Measurements from ENCODE around the gene RUNDC1. TPM values are rescaled to one million over a fixed set of nuclear protein-coding genes. Genes with fewer than 3 reads are reported as not detected.

Gene RUNDC1
- total RNA-seq, 4 donors from 2014 or later = 18.1 to 43.8 (median 27.8) TPM

DNA sequence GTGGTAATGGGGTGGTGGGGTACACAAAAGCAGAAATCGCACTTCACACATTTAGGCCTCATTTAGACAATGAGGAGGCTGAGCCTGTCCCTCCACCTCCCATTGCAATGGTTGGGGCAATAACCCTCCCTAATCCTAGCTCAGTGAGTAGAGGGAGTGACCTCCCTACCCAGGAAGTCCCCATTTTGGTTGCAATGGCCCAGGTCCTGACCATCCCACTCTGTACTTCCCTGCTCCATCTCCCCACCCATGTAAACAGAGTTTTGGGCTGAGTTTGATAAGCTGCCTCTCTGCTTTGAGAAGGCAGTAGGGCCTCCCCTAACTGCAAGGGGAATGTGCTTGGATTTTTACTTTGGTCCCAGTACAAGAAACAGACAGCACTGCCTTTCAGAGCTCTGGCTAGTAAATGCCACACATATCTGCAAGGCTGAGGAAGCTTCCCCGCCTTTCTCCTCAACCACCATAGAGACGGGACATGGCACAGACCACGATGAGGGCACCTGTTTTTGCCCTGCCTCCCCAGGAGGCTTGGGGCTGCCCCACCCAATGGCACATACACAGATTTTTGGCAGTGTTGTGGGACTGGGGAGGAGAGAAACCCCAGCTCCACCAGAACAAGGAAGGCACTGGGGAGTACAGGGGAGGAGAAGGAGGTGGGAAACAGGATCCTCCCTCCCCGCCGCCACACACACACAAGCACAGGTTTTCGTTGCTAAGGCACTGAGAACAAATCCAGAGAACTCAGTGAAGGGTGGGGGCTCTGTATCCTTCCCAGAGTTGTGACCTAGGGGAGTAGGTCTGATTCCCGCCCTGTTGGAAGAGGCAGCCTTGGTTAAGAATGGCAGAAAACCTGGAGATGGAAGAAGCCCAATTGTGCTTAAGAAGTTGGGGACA, 34.5 kb downstream of the RUNDC1 start:
- intact Hi-C loops (cut with DNase I; ENCODE audit: low total_unique reads) (loop anchor here (10.0 kb wide), 1 partner anchor 300 kb away; no protein-coding TSS in a partner anchor), in situ Hi-C loops (cut with MboI; ENCODE audit: low pct_ligation_motif_present in 1 of 4, low pct_unique_long_range_greater_than_20kb in 1 of 4, low sequenced_read_pairs in 3 of 4) (loop anchor here in 1 of 4 donors (25.0 kb wide), 1 partner anchor 322 kb away; no protein-coding TSS in a partner anchor)
- Histone ChIP-seq H3K4me3 (no peak overlapping the region), H3K27me3 (no peaks in the 10 kb centered on the region), H3K9me3 (no peaks in the 10 kb centered on the region), H3K36me3 (no peaks in the 10 kb centered on the region), H3K27ac (peak overlapping the region; percentile 13 to 60 (median 34)), H3K4me1 (peaks cover 6 to 48% (median 29%) of the 10 kb centered on the region in 4 donors)
- TF ChIP-seq, protein P1, sequence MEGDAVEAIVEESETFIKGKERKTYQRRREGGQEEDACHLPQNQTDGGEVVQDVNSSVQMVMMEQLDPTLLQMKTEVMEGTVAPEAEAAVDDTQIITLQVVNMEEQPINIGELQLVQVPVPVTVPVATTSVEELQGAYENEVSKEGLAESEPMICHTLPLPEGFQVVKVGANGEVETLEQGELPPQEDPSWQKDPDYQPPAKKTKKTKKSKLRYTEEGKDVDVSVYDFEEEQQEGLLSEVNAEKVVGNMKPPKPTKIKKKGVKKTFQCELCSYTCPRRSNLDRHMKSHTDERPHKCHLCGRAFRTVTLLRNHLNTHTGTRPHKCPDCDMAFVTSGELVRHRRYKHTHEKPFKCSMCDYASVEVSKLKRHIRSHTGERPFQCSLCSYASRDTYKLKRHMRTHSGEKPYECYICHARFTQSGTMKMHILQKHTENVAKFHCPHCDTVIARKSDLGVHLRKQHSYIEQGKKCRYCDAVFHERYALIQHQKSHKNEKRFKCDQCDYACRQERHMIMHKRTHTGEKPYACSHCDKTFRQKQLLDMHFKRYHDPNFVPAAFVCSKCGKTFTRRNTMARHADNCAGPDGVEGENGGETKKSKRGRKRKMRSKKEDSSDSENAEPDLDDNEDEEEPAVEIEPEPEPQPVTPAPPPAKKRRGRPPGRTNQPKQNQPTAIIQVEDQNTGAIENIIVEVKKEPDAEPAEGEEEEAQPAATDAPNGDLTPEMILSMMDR (IDR thresholded peaks at IDR 0.05) = no peak
- no peak for TF ChIP-seq EP300 (IDR thresholded peaks at IDR 0.05; ENCODE audit: low read depth)
- no peak for TF ChIP-seq POLR2A (IDR thresholded peaks at IDR 0.05)
- TF ChIP-seq POLR2AphosphoS5 (IDR thresholded peaks at IDR 0.05) = no peak
- no peak for DNase-seq
- 73 to 85% methylated on average over 2 to 8 of the region's 8 CpGs for WGBS, 2 donors (ENCODE audit: low coverage in 1 of 2)

DNA sequence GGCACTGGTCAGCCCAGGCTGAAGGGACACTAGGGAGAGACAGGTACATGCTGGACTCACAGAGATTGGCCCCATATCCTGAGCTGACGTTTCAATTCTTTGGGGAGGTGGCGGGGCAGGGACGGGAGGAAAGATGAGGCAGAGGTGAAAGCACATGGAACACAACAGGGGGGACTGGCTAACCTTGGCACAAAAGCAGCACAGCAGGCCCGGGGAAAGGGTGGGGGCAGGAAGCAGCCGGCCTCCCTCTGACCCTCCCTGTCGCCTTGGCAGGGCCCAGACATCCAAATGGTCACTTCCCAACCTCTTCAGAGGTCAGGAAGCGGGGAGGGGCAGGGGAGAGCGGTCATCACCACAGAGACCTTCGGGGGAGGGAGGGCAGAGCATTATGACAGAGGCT, 35.2 kb downstream of the RUNDC1 start:
- WGBS, 2 donors (ENCODE audit: low coverage in 1 of 2) = 76 to 77% methylated on average over 3 to 9 of the region's 9 CpGs
- in situ Hi-C loops (cut with MboI; ENCODE audit: low pct_ligation_motif_present in 1 of 4, low pct_unique_long_range_greater_than_20kb in 1 of 4, low sequenced_read_pairs in 3 of 4) = loop anchor here in 1 of 4 donors (25.0 kb wide), 1 partner anchor 322 kb away; no protein-coding TSS in a partner anchor

DNA sequence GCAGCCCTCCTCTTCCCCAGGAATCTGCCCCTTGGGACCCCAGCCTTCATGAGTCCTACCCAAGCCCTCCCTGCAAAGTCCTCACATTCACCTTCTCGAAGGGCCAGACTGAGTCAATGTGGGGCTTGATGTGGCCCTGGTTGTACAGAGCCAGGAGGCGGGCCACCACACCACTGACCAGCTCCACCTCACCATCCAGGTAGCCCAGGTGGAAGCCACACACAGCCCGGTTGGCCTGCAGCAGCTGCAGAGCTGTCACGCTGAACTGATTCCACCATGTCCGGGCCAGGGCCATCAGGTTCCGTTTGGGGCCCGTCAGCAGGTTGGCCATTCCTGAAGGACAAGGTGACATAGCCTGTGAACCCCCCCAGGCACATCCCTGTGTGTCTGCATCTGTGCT, 35.9 kb downstream of the RUNDC1 start:
- H3K9me3 ChIP-seq = no peaks in the 10 kb centered on the region
- peaks cover 0 to 45% (median 26%) of the 10 kb centered on the region in 4 donors for H3K4me1 ChIP-seq
- no peak overlapping the region for H3K4me3 ChIP-seq
- intact Hi-C loops (cut with DNase I; ENCODE audit: low total_unique reads) = loop anchor here (10.0 kb wide), 1 partner anchor 299 kb away; no protein-coding TSS in a partner anchor
- TF ChIP-seq, protein P1 (IDR thresholded peaks at IDR 0.05) = no peak
- TF ChIP-seq POLR2A (IDR thresholded peaks at IDR 0.05) (no peak), EP300 (IDR thresholded peaks at IDR 0.05; ENCODE audit: low read depth) (no peak)
- in situ Hi-C loops (cut with MboI; ENCODE audit: low pct_ligation_motif_present in 1 of 4, low pct_unique_long_range_greater_than_20kb in 1 of 4, low sequenced_read_pairs in 3 of 4) = loop anchor here in 1 of 4 donors (25.0 kb wide), 1 partner anchor 321 kb away; no protein-coding TSS in a partner anchor
- DNase-seq = no peak
- H3K36me3 ChIP-seq = no peaks in the 10 kb centered on the region
- H3K27ac ChIP-seq = peak overlapping the region; percentile 15 to 52 (median 20)
- 95% methylated on average over 7 of the region's 7 CpGs; no CpG with 5 or more reads in 1 of the 2 donors for WGBS, 2 donors (ENCODE audit: low coverage in 1 of 2)
- no peaks in the 10 kb centered on the region for H3K27me3 ChIP-seq

More for the DNA sequence above, 35.2 kb downstream of the RUNDC1 start:
- Histone ChIP-seq H3K9me3 (no peaks in the 10 kb centered on the region), H3K36me3 (no peaks in the 10 kb centered on the region), H3K27me3 (no peaks in the 10 kb centered on the region), H3K27ac (peak overlapping the region; percentile 13 to 60 (median 34)), H3K4me1 (peaks cover 0 to 47% (median 29%) of the 10 kb centered on the region in 4 donors), H3K4me3 (no peak overlapping the region)
- TF ChIP-seq EP300 (IDR thresholded peaks at IDR 0.05; ENCODE audit: low read depth) = no peak
- peak in 2 of 3 donors; percentile 18 to 28 for TF ChIP-seq POLR2AphosphoS5 (IDR thresholded peaks at IDR 0.05)
- intact Hi-C loops (cut with DNase I; ENCODE audit: low total_unique reads) = loop anchor here (10.0 kb wide), 1 partner anchor 299 kb away; no protein-coding TSS in a partner anchor
- no peak for DNase-seq

DNA sequence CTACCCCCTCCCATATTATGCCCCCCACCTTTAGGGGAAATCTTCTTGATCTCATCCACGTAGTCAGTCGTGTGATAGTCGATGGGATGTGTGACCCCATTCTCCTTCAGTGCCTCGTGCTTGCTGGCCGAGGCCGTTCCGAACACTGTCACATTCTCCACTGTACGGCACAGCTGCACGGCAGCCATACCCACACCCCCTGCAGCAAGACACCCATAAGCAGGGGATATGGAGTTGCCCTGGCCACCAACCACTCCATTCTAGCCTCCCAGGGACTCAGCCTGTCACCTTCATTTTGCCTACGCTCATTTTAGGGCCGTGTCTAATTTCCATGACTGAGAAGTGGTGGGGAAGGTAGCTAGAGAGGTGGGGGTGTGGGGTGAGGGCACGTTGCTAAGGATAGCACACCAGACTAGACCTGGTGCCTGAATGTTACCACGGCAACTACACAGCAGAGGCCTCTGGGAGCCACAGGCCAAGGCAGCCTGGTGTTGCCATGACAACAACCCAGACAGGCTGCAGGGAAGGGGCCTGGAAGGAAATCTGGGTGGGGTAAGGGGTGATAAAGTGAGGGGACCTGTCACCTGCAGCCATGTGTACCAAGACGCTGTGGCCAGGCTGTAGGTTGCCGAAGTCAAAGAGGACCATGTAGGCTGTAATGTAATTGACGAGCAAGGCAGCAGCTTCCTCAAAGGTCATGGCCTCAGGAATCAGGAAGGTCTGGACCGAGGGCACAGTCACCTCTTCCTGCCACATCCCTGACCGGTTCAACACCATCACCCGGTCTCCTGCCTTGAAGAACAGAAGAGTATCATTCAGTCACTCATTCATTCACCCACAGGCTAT, 37.9 kb downstream of the RUNDC1 start:
- intact Hi-C loops (cut with DNase I; ENCODE audit: low total_unique reads) = loop anchor here (10.0 kb wide), 1 partner anchor 297 kb away; no protein-coding TSS in a partner anchor
- peaks cover 6 to 43% (median 24%) of the 10 kb centered on the region in 4 donors for H3K4me1 ChIP-seq
- H3K36me3 ChIP-seq = no peaks in the 10 kb centered on the region
- H3K27me3 ChIP-seq = peaks cover 3% of the 10 kb centered on the region
- no peak overlapping the region for H3K4me3 ChIP-seq
- peak overlapping the region in 2 of 4 donors; percentile 24 to 91 for H3K27ac ChIP-seq
- no peak for TF ChIP-seq POLR2AphosphoS5 (IDR thresholded peaks at IDR 0.05)
- WGBS, 2 donors (ENCODE audit: low coverage in 1 of 2) = 60 to 69% methylated on average over 3 to 19 of the region's 19 CpGs
- H3K9me3 ChIP-seq = no peaks in the 10 kb centered on the region
- DNase-seq = no peak
- in situ Hi-C loops (cut with MboI; ENCODE audit: low pct_ligation_motif_present in 1 of 4, low pct_unique_long_range_greater_than_20kb in 1 of 4, low sequenced_read_pairs in 3 of 4) = loop anchor here in 1 of 4 donors (25.0 kb wide), 1 partner anchor 319 kb away; no protein-coding TSS in a partner anchor
